CD1c-positive myeloid dendritic cell (primary cell): ENCODE data around the gene PKP1.

Experiments used
- DNase-seq: peaks from one replicate; pipeline ENCODE4 v3.0.0-alpha.2; 2016; ENCODE audit errors: extremely low spot score

The PKP1 gene

DNA sequence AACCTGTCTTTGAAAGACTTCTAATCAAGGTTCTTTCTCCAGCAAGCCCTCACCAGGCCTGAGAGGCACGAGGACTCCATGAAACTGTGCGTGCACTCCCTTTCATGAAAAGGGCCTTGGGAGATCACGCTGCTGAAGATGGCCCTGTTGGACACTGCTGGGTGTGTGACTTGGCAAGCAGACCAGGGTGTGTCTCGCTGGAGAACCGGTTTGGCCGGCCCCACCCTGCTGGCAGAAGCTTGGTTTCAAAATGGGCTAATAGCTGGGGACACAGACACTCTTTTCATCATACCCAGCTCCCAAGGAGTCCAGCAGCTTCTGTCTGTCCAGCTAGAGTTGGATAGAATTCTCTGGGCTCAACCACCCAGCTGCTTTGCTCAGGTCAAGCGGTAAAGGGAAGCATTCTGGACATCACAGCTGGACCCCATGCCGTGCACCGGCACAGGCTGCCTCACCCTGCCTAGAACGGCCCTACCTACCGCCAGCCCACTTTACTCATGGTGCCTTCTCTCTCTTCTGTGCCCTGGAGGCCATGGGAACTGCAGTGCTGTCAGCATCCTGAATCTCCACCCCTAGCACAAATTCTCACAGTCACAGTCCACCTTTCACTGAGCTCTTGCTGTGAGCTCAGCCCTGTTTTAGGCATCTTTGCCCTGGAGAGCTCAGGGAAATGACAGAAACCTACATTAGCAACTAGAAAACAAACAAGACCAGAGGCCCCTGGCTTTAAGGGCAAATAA lies 24.6 kb downstream of the PKP1 start:
- no peak for DNase-seq

DNA sequence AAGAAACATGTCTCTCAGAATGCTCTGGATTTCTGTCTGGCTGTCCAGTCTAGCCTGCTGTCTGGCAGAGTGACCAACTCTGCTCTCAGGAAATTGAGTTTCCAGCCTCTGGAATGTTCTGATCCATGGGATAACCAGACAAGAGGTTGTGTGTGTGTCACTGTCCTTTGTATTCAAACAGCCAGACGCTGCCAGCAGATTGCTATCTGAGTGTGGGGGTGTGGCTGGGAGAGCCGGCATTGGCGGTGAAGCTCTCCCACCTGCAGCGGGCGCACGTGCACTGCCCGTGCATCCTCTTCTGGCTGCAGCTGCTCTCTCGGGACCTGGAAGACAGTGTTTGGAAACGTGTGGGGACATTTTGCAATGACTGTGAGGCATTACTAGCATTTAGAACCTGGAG lies 26.1 kb downstream of the PKP1 start:
- no peak for DNase-seq

DNA sequence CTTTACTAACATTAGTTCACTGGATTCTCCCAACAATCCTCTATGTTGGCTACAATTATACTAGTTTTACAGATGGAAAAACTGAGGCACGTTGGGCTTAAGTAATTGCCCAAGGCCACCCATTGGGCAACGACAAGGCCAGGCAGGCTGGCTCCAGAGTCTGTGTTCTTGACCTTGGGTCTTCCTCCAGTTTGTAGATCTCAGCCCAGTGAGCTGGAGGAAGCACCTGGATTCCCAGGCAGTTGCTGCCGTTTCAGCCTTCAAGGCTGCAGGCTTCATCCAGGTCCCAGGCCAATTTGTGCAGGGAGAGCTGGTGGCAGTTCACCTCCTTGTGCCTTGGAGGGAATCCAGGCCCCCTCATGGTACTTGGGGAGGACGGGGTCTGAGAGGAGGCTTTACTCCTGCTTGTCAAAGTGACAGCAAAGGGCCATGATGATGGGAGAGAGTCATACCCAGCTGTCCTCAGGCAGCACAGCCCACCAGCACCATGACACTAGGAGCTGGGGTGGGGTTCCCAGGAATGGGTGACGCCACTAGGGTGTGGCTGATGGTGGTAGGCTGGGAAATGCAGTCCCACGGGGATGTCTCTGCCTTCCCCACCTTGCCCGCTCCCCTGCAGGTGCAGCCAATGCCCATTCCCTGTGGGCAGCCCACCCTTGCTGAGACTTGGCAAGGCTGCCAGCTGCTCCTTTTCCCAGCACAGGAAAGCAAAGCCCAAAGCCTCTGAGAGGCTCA lies 27.1 kb downstream of the PKP1 start:
- no peak for DNase-seq

DNA sequence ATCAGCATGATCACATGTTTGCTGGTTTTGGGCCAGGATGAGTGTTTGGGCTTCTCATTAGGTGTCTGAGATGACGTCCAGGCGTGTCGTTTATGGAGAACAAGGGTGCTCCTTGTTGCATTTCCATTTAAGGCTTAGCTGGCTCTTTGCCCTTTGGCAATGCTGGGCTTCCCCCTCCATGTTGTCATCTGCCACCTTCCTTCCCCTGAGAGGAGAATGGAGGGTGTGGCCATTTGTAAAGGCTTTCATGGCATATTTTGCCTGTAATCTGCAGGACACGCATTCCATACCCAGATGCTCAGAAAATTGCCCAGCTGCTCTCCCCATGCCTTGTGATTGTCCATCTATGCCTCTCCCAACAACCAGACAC lies 27.7 kb downstream of the PKP1 start:
- no peak for DNase-seq

DNA sequence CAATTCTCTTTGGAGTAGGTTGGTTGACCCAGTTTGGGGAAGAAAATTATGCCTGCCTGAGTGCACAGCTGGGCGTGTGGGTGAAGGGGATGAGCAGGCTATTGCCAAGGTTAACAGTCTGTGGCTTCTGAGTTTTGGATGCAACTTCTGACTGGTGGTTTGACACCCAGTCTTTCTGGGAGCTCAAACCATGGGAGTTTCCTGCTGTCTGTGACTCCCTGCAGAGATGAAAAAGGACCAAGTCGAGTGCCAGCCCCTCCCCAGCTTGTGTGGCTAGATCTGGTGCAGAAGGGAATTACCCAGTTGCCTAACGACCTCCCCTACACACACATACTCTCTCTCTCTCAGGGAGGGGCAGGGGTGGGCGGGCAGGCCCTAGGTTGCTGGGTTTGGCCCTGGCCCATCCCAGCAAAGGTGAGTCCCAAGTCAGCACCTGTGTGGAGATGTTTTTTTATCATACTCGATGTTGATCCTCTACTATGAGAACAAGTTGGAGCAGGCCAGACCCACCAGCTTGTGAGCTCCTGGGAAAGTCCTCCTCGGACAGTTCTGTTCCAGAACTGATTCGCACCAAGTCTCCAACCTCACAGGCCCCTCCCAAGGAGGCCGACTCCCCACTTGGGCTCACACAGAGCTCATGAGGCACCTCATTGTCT lies 28.2 kb downstream of the PKP1 start:
- no peak for DNase-seq

DNA sequence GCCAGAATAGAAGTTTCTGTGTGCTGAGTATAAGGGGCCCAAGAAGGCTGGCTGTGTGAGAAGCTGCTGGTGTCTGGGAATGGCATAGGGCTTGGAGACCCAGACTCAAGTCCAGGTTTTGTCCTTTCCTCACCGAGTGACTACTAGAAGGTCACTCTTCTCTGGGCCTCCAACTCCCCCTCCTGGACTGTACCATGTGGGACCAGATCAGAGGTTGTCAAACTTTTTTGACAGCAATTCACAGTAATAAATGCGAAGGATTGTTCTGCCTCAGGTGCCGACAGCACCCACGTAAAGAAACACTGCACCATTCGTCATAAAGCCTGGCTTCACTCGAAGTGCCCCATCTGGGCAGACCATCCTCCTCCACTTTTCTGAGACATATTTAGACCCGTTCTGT lies 29.0 kb downstream of the PKP1 start:
- DNase-seq, result no peak

DNA sequence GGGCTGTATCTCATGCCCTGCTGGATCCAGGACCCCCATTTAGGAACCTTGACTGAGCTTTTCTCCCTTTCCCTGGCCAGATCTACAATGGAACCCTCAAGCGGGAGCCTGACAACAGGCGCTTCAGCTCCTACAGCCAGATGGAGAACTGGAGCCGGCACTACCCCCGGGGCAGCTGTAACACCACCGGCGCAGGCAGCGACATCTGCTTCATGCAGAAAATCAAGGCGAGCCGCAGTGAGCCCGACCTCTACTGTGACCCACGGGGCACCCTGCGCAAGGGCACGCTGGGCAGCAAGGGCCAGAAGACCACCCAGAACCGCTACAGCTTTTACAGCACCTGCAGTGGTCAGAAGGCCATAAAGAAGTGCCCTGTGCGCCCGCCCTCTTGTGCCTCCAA lies 29.8 kb downstream of the PKP1 start:
- DNase-seq, result no peak

DNA sequence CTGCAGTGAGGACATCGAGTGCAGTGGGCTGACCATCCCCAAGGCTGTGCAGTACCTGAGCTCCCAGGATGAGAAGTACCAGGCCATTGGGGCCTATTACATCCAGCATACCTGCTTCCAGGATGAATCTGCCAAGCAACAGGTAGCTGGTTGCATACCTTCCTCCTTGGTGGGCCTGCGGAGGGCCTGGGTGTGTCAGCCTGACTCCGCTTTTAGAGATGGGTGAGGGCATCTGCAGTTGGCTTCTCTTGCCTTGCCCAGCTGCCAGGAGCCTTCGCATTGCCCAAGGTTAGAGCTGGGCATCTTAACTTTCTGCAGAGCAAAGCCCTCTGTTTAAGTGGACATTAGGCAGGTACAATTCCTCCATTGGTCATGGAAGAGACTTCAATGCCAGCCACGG lies 33.2 kb downstream of the PKP1 start:
- DNase-seq, result no peak

DNA sequence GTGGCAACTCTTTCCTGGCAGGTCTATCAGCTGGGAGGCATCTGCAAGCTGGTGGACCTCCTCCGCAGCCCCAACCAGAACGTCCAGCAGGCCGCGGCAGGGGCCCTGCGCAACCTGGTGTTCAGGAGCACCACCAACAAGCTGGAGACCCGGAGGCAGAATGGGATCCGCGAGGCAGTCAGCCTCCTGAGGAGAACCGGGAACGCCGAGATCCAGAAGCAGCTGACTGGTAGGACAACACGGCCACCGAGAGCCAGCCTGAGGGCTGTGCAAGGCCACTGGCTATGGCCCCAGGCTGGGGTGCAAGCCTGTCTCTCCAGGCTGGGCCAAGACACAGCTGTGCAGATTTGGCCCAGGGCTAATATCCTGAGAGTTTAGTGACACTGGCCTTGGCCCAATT lies 34.2 kb downstream of the PKP1 start:
- DNase-seq, result no peak

DNA sequence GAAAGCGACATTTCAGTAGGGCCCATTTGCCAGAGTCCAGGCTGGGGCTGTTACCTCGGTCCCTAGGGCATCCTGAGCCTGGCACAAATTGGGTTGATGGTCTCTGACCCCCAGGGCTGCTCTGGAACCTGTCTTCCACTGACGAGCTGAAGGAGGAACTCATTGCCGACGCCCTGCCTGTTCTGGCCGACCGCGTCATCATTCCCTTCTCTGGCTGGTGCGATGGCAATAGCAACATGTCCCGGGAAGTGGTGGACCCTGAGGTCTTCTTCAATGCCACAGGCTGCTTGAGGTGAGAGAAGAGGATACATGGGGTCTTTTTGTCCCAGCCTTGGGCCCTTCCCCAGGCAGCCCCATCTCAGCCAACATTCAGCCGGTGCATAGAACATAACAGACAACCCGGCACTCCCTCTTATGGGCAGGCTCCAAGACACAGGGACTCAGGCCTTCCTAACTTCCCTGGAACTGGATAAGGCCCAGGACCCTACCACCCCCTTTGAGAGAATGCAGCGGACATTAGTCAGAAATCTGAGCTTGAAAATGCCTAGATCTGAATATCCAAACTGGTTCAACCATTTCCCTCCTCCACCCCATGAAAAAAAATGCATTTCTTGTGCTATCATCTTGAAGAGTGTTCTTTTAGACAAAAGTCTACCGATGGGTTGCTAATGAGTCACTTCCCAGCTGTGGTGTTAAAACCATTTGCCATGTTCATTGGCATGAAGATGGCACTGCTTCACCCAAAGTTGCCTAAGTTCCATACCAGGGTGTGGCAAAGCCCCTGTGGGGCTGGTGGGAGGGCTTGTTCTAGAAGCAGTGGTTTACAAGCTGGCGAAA lies 35.4 kb downstream of the PKP1 start:
- no peak for DNase-seq

DNA sequence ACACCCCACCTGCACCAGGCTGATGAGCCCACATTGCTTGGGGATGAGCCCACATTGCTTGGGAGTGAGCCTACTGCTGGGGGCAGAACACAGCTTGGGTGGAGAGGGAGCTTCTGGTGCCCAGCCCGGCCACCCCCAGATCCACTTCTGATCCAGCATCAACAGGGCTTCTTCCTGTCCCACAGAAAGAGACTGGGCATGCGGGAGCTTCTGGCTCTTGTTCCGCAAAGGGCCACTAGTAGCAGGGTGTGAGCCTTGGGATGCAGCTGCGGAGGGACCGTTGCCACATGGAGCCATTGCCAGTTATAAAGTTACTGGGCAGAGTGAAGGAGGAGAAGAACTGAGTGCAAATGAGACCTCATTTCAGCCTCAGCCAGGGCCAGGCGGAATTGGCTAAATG lies 36.3 kb downstream of the PKP1 start:
- DNase-seq, result no peak

DNA sequence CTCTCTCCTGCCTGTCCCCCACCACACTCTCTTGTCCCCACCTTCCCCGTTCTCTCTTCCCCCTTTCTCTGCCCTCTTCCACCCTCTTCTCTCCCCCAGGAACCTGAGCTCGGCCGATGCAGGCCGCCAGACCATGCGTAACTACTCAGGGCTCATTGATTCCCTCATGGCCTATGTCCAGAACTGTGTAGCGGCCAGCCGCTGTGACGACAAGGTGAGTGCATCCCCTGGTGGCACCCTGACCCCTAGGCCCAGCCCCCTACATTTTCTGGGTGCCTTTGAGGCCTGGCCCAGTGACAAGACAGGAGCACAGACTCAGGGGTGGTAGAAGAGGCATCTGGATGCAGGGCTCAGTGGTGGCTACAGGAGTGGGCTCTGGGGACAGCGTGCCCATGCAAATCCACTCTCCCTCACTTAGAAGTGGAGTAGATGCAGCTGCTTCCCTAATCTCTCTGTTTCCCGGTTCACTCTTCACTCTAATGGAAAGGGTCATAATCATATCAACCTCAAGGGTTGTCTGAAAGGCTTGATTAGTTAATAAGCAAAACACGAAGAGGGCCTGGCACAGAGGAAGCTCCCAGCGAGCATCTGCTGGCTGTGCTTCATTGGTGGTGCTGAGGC lies 37.0 kb downstream of the PKP1 start:
- no peak for DNase-seq

DNA sequence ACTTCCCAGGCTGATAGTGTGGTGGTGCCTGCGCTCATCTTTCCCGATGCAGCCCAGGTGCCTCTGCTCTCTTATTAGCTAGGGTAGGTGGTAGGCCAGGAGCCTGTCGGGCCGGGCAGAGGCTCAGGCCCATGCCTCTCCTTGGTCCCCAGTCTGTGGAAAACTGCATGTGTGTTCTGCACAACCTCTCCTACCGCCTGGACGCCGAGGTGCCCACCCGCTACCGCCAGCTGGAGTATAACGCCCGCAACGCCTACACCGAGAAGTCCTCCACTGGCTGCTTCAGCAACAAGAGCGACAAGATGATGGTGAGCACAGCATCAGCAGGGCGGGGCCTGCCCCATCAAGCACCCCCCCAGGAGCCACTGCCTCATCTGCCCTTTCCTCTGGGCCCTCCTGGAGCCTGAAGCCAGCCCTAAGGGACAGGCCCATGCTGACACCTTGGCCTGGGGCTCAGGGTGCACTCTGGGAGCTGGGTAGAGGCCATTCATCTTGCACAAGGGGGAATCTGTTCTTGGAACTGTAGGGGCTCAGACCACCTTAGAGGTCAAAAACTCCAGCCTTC lies 38.6 kb downstream of the PKP1 start:
- no peak for DNase-seq

DNA sequence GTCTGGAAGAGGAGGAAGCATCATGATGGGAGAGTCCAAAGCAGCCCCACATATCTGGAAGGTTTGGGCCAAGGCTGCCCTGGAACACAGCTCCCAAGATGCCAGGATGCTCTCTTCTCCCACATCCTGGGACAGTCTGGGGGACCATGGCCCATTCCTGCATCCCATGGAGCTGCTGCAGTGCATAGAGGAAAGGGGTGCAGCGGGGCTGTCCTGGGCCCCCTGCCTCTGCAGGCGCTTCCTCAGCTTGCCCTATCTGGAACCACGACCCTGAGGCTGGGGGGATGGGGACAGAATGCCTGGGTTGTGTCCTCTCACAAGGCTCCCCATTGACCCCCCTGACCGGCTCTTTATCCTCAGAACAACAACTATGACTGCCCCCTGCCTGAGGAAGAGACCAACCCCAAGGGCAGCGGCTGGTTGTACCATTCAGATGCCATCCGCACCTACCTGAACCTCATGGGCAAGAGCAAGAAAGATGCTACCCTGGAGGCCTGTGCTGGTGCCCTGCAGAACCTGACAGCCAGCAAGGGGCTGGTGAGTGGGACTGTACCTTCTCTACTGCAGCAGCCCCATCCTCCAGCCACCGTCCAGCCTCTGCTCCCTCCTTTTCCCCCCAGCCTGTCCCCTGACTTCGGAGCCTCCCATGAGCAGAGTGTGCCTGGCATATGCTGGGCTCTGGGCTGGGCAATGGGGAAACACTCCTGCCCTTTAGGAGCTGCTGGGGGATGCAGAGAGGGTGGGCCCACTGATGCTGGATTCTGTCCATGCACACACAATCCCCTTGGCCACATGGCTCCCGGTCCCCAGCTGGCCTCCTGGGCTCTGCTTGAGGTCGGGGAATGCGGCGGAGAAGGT lies 39.6 kb downstream of the PKP1 start:
- no peak for DNase-seq

DNA sequence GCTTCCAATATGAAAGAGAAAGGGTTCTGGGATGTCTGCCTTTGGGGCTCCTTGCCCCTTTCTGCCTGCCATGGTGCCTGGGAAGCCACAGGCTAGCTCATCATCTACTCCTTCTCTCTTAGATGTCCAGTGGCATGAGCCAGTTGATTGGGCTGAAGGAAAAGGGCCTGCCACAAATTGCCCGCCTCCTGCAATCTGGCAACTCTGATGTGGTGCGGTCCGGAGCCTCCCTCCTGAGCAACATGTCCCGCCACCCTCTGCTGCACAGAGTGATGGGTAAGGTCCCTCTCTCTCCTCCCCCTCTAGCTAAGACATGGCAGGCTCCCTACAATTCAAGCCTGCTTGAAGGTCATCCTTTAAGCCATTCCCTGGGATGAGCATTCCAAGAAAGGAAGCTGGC lies 41.0 kb downstream of the PKP1 start:
- no peak for DNase-seq

DNA sequence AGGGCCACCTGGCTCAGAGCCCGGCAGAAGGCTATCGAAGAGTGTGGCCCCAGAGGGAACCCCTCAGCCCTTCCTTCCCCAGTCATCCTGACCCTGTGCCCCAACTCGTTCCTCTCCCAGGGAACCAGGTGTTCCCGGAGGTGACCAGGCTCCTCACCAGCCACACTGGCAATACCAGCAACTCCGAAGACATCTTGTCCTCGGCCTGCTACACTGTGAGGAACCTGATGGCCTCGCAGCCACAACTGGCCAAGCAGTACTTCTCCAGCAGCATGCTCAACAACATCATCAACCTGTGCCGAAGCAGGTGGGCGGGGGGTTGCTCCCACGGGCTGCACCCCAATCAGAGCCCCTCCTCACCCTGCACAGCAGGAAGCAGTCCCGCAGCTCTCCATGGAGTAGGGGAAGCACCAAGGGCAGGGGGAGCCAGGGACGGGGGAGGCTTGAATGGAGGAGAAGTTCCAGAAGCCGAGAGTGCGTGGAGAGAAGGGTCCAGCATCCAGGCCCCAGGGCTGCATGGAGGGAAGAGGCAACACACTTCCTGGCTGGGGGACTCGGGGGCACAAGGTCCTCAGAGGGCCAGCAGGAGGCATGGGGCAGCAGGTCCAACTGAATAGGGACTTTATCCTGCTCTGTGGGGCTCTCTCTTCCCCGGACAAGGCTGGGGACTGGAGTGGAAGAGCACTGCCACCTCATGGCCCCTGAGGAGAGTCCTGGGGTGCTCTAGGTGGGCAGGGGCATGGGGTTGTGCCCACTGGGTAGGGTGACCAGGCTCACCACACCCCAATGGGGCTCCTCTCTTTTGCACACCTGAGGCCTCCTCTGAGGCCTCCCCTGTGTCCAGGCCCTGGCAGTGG lies 41.7 kb downstream of the PKP1 start:
- DNase-seq, result no peak

DNA sequence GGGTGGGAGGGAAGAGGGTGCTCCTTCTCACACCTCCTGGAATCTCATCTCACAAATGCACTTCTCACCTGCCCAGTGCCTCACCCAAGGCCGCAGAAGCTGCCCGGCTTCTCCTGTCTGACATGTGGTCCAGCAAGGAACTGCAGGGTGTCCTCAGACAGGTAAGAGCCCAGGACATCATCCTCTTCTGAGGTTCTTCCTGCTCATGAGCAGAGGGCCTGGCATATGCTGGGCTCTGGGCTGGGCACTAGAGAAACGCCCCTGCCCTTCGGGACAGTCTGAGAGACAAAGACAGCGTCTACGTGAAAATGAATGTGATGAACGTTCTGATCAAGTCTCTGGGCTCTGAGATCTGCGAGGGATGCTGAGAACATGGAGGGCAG lies 42.4 kb downstream of the PKP1 start:
- DNase-seq, result no peak

DNA sequence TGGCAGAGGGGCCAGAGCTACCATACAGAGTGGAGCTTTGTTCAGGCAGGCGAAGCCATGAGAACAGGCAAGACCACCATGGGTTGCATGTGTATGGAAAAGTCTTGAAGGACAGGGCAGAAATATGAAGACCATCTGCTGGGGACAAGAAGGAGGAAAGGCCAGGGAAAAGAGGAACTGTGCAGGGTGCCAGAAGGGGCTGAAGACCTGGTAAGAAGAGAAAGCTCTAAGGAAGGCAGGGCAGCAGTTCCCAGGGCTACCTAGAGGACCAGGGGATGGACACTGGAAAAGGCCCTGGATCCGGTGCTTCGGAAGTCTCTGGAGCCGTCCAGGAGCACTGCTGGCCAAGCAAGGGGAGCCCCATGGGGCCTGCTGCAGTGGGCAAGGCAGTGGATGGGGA lies 43.4 kb downstream of the PKP1 start:
- DNase-seq, result no peak

DNA sequence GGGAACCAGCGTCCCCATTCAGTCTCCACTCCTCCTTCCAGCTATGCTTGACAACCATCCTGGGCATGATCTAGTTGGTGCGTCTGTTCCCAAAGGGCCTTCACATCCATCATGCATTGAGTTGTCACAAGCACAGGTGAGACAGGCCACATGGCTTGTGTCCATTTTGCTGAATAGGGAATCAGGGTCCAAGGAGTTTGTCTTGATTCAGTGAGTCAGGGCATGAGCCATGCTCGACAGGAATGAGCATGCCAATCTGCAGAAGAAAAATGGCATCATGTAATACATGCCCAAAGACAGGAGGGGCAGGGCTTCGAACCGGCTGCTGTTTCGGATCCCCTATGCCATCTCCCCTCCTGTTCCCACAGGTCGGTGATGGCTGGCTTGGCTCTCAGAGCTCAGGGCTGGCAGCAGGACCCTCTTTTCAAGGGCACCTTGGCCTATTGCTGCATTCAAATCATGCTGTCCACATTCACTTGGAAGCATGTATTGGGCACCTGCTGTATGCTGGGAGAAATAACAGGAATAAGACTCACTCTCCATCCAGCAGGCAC lies 44.5 kb downstream of the PKP1 start:
- no peak for DNase-seq
